Measurements from ENCODE around the gene ADGRF1.
"Not testable (repeated sequence)": the region's sequence is repeated elsewhere in the genome, so short reads cannot be mapped to it uniquely, and the experiment has no call there.

The ADGRF1 gene

DNA sequence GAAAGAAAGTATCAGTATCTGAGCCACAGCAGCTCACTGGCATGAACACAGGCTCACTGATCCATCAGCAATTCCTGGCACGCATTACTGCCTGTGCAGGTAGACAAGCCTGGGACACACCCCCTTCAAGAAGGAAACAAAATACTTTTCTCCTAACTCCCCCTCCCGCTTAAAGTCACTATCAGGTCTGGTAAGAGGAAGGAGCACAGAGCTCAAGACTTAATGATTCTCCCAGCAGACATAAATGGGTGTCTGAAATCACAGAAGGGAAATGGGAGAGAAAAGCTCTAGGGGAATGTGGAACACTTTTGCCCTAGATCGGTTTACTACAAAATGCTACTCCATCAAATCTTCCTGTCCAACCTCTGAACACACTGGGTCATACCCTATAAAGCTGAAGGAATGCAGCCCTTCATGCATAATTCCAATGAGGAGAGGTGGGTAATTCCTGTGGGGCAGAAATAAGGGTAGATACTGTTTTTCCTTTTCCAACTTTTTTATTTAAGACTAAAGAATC is at the start of gene ADGRF1:
Gene ADGRF1 (minus strand): TSS at position 58 of the 517 bp plus-strand sequence. CDS start 13,271 bp downstream, outside the sequence.
- H3K4me3 ChIP-seq (ENCODE audit: low read depth, low read length): no peak within 1 kb of the TSS
- TF ChIP-seq, protein P1, sequence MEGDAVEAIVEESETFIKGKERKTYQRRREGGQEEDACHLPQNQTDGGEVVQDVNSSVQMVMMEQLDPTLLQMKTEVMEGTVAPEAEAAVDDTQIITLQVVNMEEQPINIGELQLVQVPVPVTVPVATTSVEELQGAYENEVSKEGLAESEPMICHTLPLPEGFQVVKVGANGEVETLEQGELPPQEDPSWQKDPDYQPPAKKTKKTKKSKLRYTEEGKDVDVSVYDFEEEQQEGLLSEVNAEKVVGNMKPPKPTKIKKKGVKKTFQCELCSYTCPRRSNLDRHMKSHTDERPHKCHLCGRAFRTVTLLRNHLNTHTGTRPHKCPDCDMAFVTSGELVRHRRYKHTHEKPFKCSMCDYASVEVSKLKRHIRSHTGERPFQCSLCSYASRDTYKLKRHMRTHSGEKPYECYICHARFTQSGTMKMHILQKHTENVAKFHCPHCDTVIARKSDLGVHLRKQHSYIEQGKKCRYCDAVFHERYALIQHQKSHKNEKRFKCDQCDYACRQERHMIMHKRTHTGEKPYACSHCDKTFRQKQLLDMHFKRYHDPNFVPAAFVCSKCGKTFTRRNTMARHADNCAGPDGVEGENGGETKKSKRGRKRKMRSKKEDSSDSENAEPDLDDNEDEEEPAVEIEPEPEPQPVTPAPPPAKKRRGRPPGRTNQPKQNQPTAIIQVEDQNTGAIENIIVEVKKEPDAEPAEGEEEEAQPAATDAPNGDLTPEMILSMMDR (IDR thresholded peaks at IDR 0.05; ENCODE audit: low read depth, low read length, missing control alignments): no peak
- DNase-seq (ENCODE audit: low read depth): no peak

GRCh38 chr6:47090881-47091280 is 48.7 kb upstream of the ADGRF1 start:
- no peak for DNase-seq (ENCODE audit: low read depth)
- TF ChIP-seq, protein P1 (IDR thresholded peaks at IDR 0.05; ENCODE audit: low read depth, low read length, missing control alignments): no peak

GRCh38 chr6:47089473-47089872 is 47.3 kb upstream of the ADGRF1 start:
- not testable (repeated sequence) for H3K4me3 ChIP-seq (ENCODE audit: low read depth, low read length); DNase-seq (ENCODE audit: low read depth)

More at GRCh38 chr6:47090881-47091280, 48.7 kb upstream of the ADGRF1 start:
- H3K4me3 ChIP-seq (ENCODE audit: low read depth, low read length): no peak overlapping the region

DNA sequence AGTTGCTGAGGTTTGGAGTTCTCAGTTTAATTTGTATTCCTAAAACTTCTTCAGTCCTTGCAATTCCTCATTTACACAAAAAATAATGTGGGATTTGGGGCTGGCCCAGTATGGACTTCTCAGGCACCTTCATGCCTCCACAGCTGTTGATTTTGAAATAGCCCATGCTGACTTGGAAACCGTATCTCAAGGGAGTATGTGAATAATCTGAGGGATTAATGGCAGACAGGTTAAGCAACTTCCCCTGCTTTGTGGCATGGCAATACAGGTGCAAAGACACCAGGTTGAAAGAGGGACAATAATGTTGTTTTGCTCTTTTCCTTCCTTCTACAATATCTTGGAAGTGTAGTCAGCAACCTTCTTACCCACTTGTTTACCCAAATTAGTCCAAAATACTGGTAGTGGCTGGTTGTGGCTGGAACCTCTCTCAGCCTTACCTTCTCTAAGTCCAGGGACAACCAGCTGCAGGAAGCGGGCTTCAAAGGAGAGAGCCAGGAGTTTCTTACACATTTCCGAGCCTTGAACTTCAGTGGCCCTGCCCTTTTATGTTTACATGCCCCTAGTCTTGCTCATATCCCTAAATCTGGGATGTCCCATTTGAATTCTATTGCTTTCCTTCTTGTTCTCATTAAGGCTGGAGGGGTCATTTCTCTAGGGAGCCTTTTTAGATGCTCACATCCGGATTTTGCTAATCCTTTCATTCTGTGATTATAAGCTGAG is 44.1 kb upstream of the ADGRF1 start:
- TF ChIP-seq, protein P1 (IDR thresholded peaks at IDR 0.05; ENCODE audit: low read depth, low read length, missing control alignments): no peak
- no peak overlapping the region for H3K4me3 ChIP-seq (ENCODE audit: low read depth, low read length)
- DNase-seq (ENCODE audit: low read depth): no peak

- no peak for DNase-seq (ENCODE audit: low read depth)
- TF ChIP-seq, protein P1 (IDR thresholded peaks at IDR 0.05; ENCODE audit: low read depth, low read length, missing control alignments): no peak
- no peak overlapping the region for H3K4me3 ChIP-seq (ENCODE audit: low read depth, low read length)
These were observed 42.5 kb upstream of the ADGRF1 start for GRCh38 chr6:47084610-47085009.

GRCh38 chr6:47083586-47084047 is 41.5 kb upstream of the ADGRF1 start:
- TF ChIP-seq, protein P1 (IDR thresholded peaks at IDR 0.05; ENCODE audit: low read depth, low read length, missing control alignments): no peak
- DNase-seq (ENCODE audit: low read depth): no peak
- H3K4me3 ChIP-seq (ENCODE audit: low read depth, low read length): no peak overlapping the region

GRCh38 chr6:47080083-47080596 is 38.0 kb upstream of the ADGRF1 start:
- no peak for DNase-seq (ENCODE audit: low read depth)
- TF ChIP-seq, protein P1 (IDR thresholded peaks at IDR 0.05; ENCODE audit: low read depth, low read length, missing control alignments): no peak
- no peak overlapping the region for H3K4me3 ChIP-seq (ENCODE audit: low read depth, low read length)

All from GM12864 (cell line).